HL-60 (cell line): Measurements from ENCODE around the gene EXOSC3.

Source experiments
- DNase-seq, 2 experiments: peaks; one replicate each; pipeline ENCODE4 v3.0.0-alpha.2; 2010 to 2020; ENCODE audit warnings: low read depth in 1 of 2, low spot score in 1 of 2
- H3K27ac ChIP-seq: fragments of 250-450 bp; sonication (Bioruptor Pico); replicated peaks from 2 replicates; pipeline ENCODE4 v1.5.1; 2020; ENCODE audit warnings: mild to moderate bottlenecking, moderate library complexity
- H3K27me3 ChIP-seq: fragments of 250-450 bp; sonication (Bioruptor Pico); 2 replicates; pipeline ENCODE4 v1.5.1; 2021; ENCODE audit warnings: mild to moderate bottlenecking, moderate library complexity; ENCODE audit not compliant: insufficient read depth, poor library complexity, severe bottlenecking
- H3K4me3 ChIP-seq: replicated peaks from 2 replicates; pipeline ENCODE4 v1.5.1; 2011; ENCODE audit warnings: mild to moderate bottlenecking, control low read depth, low read length; ENCODE audit not compliant: insufficient read depth
- CTCF ChIP-seq: IDR thresholded peaks from one replicate; pipeline ENCODE4 v1.5.1; 2011; ENCODE audit warnings: low read length, control low read depth, inconsistent platforms; ENCODE audit not compliant: insufficient read depth
- GABPA ChIP-seq: IDR thresholded peaks from 2 replicates; pipeline ENCODE4 v1.6.1; 2012; ENCODE audit warnings: low read depth
- POLR2AphosphoS5 ChIP-seq: IDR thresholded peaks from 2 replicates; pipeline ENCODE4 v1.6.1; 2012; ENCODE audit warnings: low read depth
- REST ChIP-seq: IDR thresholded peaks from 2 replicates; pipeline ENCODE4 v1.6.1; 2012; ENCODE audit warnings: low read depth; ENCODE audit not compliant: insufficient replicate concordance
- SPI1 ChIP-seq: IDR thresholded peaks from 2 replicates; pipeline ENCODE4 v1.6.1; 2012; ENCODE audit warnings: low read depth, mild to moderate bottlenecking, borderline replicate concordance

Gene EXOSC3

GRCh38 chr9:37806271-37806670, 21.4 kb upstream of the EXOSC3 start:
- TF ChIP-seq SPI1, result no peak
- no peak for TF ChIP-seq POLR2AphosphoS5
- TF ChIP-seq GABPA, result no peak
- TF ChIP-seq CTCF, result no peak
- no peak for TF ChIP-seq REST
- H3K27me3 ChIP-seq, result no peaks in the 10 kb centered on the region
- H3K4me3 ChIP-seq, result no peak overlapping the region
- no peak for DNase-seq
- no peak overlapping the region for H3K27ac ChIP-seq

- H3K27ac ChIP-seq, result peak overlapping the region; percentile 82
- DNase-seq, result no peak
Measured at GRCh38 chr9:37801959-37802711, 17.3 kb upstream of the EXOSC3 start.

GRCh38 chr9:37801287-37801850, 16.5 kb upstream of the EXOSC3 start:
- H3K27ac ChIP-seq, result peak overlapping the region; percentile 82
- TF ChIP-seq POLR2AphosphoS5, result no peak
- TF ChIP-seq CTCF, result no peak
- no peak for TF ChIP-seq GABPA
- no peak for TF ChIP-seq SPI1
- no peak for TF ChIP-seq REST
- DNase-seq, result peak in 1 of 2 experiments; percentile 18
- peak overlapping the region; percentile 87 for H3K4me3 ChIP-seq
- no peaks in the 10 kb centered on the region for H3K27me3 ChIP-seq

More at GRCh38 chr9:37801959-37802711, 17.3 kb upstream of the EXOSC3 start:
- Histone ChIP-seq H3K4me3 (peak overlapping the region; percentile 87), H3K27me3 (no peaks in the 10 kb centered on the region)
- TF ChIP-seq SPI1, result no peak

GRCh38 chr9:37800631-37801286, 15.9 kb upstream of the EXOSC3 start, which contains the start of gene DCAF10:
Gene DCAF10 (plus strand): TSS chr9:37800797. CDS start chr9:37800867, 70 bp downstream.
- peak; percentile 76 to 87 for DNase-seq
- H3K27me3 ChIP-seq, result no peaks in the 10 kb centered on the region

More at GRCh38 chr9:37800631-37801286, 15.9 kb upstream of the EXOSC3 start, which contains the start of gene DCAF10:
- Histone ChIP-seq H3K4me3 (peak within 1 kb of the TSS; percentile 87), H3K27ac (peak within 1 kb of the TSS; percentile 82)
- TF ChIP-seq CTCF, result no peak
- peak; percentile 98 for TF ChIP-seq GABPA
- TF ChIP-seq SPI1, result no peak
- peak; percentile 86 for TF ChIP-seq POLR2AphosphoS5
- TF ChIP-seq REST, result peak; percentile 57
